IPS-NIHi7 (cell line): ENCODE data around the gene INS.
A peak's percentile ranks its signal among the peaks of the same experiment; 100 is the strongest.
"Not testable (repeated sequence)": the region's sequence is repeated elsewhere in the genome, so short reads cannot be mapped to it uniquely, and the experiment has no call there.

Experiments
- DNase-seq: peaks from one replicate; pipeline ENCODE4 v3.0.0; 2012; ENCODE audit warnings: mixed read lengths; ENCODE audit errors: extremely low spot score

Gene INS

GRCh38 chr11:2198621-2199365 is 37.8 kb upstream of the INS start:
- DNase-seq = no peak

GRCh38 chr11:2197771-2198520 is 36.9 kb upstream of the INS start:
- no peak for DNase-seq

- DNase-seq = peak; percentile 89
Measured at GRCh38 chr11:2196970-2197770, 36.2 kb upstream of the INS start.

GRCh38 chr11:2195756-2196088 is 34.7 kb upstream of the INS start:
- DNase-seq = no peak

- DNase-seq = peak; percentile 83
Measured at GRCh38 chr11:2194877-2195755, 34.1 kb upstream of the INS start.

- not testable (repeated sequence) for DNase-seq
Measured at GRCh38 chr11:2193888-2194595, 33.0 kb upstream of the INS start.

- DNase-seq = no peak
Measured at GRCh38 chr11:2193099-2193887, 32.3 kb upstream of the INS start.

GRCh38 chr11:2192435-2192834 is 31.4 kb upstream of the INS start:
- DNase-seq = no peak

- DNase-seq = no peak
Measured at GRCh38 chr11:2191883-2192282, 30.9 kb upstream of the INS start.

GRCh38 chr11:2190657-2191471 is 29.9 kb upstream of the INS start:
- no peak for DNase-seq

GRCh38 chr11:2189938-2190656 is 29.1 kb upstream of the INS start:
- DNase-seq = no peak

GRCh38 chr11:2188745-2189144 is 27.7 kb upstream of the INS start:
- DNase-seq = no peak

- no peak for DNase-seq
Measured at GRCh38 chr11:2187280-2187707, 26.3 kb upstream of the INS start.

GRCh38 chr11:2186669-2187279 is 25.8 kb upstream of the INS start:
- peak; percentile 72 for DNase-seq

GRCh38 chr11:2185324-2186085 is 24.5 kb upstream of the INS start:
- DNase-seq = no peak

GRCh38 chr11:2182692-2183474 is 21.9 kb upstream of the INS start:
- DNase-seq = no peak

- DNase-seq = no peak
Measured at GRCh38 chr11:2182075-2182474, 21.1 kb upstream of the INS start.
